HepG2 (cell line): Measurements from ENCODE around the gene CDT1. TPM values are rescaled to one million over a fixed set of nuclear protein-coding genes. Genes with fewer than 3 reads are reported as not detected.

Source experiments
- HNF1B ChIP-seq: sonication (generic); formaldehyde crosslinking; IDR thresholded peaks from 2 replicates; pipeline ENCODE4 v1.5.1; 2020; ENCODE audit warnings: mild to moderate bottlenecking, moderate library complexity, missing genetic modification reagents
- JDP2 ChIP-seq: sonication (generic); formaldehyde crosslinking; IDR thresholded peaks from 2 replicates; pipeline ENCODE4 v1.8.1; 2022; ENCODE audit warnings: missing genetic modification reagents, borderline replicate concordance
- POLR2AphosphoS5 ChIP-seq: IDR thresholded peaks from 2 replicates; pipeline ENCODE4 v1.6.1; 2012; ENCODE audit warnings: low read depth, low read length
- USF2 ChIP-seq, 2 experiments: sonication (generic) in 1 of 2; formaldehyde crosslinking in 1 of 2; IDR thresholded peaks; 2 replicates each; pipeline versions ENCODE4 v1.5.1 to v1.6.1; 2011 to 2020; ENCODE audit warnings: borderline replicate concordance in 1 of 2, low read depth in 1 of 2, low read length in 1 of 2, mild to moderate bottlenecking in 1 of 2, missing genetic modification reagents in 1 of 2, moderate library complexity in 1 of 2
- ZBTB40 ChIP-seq, 2 experiments: fragments of 450-650 bp in 1 of 2; sonication (generic) in 1 of 2; formaldehyde crosslinking in 1 of 2; IDR thresholded peaks; 2 replicates each; pipeline versions ENCODE4 v1.6.1 to v1.8.0; 2016 to 2022; ENCODE audit warnings: antibody characterized with exemption in 1 of 2, mild to moderate bottlenecking in 1 of 2, missing genetic modification reagents in 1 of 2
- ZNF329 ChIP-seq: sonication (generic); formaldehyde crosslinking; IDR thresholded peaks from 2 replicates; pipeline ENCODE4 v1.9.0; 2021; ENCODE audit warnings: low read depth, mild to moderate bottlenecking, missing genetic modification reagents
- ZNF383 ChIP-seq: sonication (generic); formaldehyde crosslinking; IDR thresholded peaks from 2 replicates; pipeline ENCODE4 v1.4.0; 2020; ENCODE audit warnings: missing genetic modification reagents, mild to moderate bottlenecking, borderline replicate concordance
- ZNF576 ChIP-seq: sonication (generic); formaldehyde crosslinking; IDR thresholded peaks from 2 replicates; pipeline ENCODE4 v1.4.0; 2020; ENCODE audit warnings: mild to moderate bottlenecking, missing genetic modification reagents
- polyA plus RNA-seq, 8 experiments: library from polyadenylated mRNA; depleted of rRNA in 3 of 8; stranded (reverse) in 7 of 8; unstranded in 1 of 8; fragments of >200 nt; fragmentation: Illumina TruSeq in 4 of 8; extraction: Trizol in 4 of 8; gene quantifications; 2 replicates each; pipeline versions ENCODE4 v1.2.1 to v1.2.3, GENCODE V29; 2011 to 2016; ENCODE audit warnings: low read depth in 4 of 8, missing spikeins in 1 of 8, mixed read lengths in 1 of 8; ENCODE audit not compliant: insufficient read depth in 1 of 8
- total RNA-seq, 5 experiments: library from RNA; depleted of rRNA; stranded (reverse); fragments of >200 nt; fragmentation: Illumina TruSeq; extraction: Trizol; gene quantifications; 2 replicates each; pipeline ENCODE4 v1.2.3, GENCODE V29; 2016; ENCODE audit warnings: low read depth in 1 of 5
- TF ChIP-seq, protein P1 (sequence below): sonication (generic); formaldehyde crosslinking; IDR thresholded peaks from 2 replicates; pipeline ENCODE4 v1.9.0; 2021; ENCODE audit warnings: missing genetic modification reagents, borderline replicate concordance

The CDT1 gene
- total and polyA plus RNA-seq, 2 of the 13 experiments (the other 11 are each of a cell fraction or from before 2014, with no cell fraction given) = 23.1 to 23.8 TPM

DNA sequence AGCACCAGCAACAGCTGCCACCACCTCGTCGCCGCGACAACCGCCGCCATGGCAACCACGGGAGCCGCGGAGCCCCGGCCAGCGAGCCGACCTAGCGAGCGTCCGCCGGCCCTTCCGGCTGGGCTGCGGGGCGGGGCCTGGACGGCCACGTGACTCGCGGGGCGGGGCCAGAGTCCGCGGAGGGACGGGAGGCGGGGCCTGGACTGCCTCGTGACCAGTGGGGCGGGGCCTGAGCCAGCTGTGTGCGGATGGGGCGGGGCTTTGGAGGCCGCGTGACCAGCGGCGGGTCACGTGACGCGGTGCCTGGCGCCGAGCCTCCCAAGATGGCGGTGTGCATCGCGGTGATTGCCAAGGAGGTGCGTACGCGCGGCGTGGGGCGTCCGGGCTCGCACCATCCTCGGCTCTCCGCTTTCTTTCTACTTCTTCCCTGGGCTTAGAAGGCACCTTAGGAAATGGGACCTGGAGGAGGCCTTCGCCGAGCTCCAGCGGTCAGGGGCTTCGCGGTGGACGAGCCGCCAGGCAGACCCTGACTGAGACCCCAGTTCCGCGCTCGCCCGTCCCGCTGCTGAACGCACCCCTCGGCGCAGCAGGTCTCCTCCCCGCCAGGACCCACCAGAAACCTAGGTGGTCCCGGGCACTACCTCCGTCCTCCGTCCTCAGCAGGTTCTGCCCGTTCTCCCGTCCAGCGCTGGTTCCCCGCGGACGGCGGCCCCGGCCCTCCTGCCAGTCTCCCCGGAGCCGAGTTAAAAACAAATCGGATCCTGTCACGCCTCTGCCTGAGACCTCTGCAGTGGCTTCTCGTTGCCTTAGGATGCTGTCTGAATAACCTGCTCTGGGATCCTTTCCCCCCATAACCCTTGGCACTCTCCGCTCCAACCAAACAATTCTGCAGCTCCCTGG lies 53.5 kb downstream of the CDT1 start, which contains the start of the genes GALNS and TRAPPC2L (continued):
- TF ChIP-seq ZBTB40 (IDR thresholded peaks at IDR 0.05) (no peak), ZBTB40 (CRISPR knock-in tag; IDR thresholded peaks at IDR 0.05) (no peak; the same call in 1 of the 2 replicates), HNF1B (peak; percentile 8; the same call in 1 of the 2 replicates), JDP2 (no peak), ZNF576 (0 out of 2 replicates have a peak, but pooled peaks have one; percentile 75), ZNF329 (CRISPR knock-in tag) (no peak), POLR2AphosphoS5 (peak; percentile 93), ZNF383 (CRISPR knock-in tag) (peak; percentile 92; the same call in 1 of the 2 replicates), USF2 (IDR thresholded peaks at IDR 0.05; ENCODE audit: low read depth, low read length) (peak; percentile 99), USF2 (CRISPR knock-in tag; IDR thresholded peaks at IDR 0.05; ENCODE audit: borderline replicate concordance) (peak; percentile 96; the same call in 1 of the 2 replicates)
- TF ChIP-seq, protein P1, sequence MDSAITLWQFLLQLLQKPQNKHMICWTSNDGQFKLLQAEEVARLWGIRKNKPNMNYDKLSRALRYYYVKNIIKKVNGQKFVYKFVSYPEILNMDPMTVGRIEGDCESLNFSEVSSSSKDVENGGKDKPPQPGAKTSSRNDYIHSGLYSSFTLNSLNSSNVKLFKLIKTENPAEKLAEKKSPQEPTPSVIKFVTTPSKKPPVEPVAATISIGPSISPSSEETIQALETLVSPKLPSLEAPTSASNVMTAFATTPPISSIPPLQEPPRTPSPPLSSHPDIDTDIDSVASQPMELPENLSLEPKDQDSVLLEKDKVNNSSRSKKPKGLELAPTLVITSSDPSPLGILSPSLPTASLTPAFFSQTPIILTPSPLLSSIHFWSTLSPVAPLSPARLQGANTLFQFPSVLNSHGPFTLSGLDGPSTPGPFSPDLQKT (CRISPR knock-in tag) = no peak
